GM12878 (cell line): ENCODE results near the gene GALNT12. TPM values are rescaled to one million over a fixed set of nuclear protein-coding genes. Genes with fewer than 3 reads are reported as not detected.

Experiments used
- ATAC-seq: fragments of 200-7000 bp; cut with Tn5 transposase; 3 replicates; pipeline ENCODE4 v1.9.1; 2020; ENCODE audit warnings: mild to moderate bottlenecking, moderate library complexity
- BruUV-seq: library from RNA; stranded (reverse); fragments of 400-500 nt; replicated peaks from 2 replicates; lab custom pipeline; 2021; lab: Mats Ljungman, UMichigan
- CTCF ChIA-PET: fragments of 300-600 bp; sonication (Branson Sonifier 250); formaldehyde crosslinking; extraction: SDS; loops from one replicate; lab custom pipeline; 2021; ENCODE audit warnings: inconsistent platforms; lab: Yijun Ruan, JAX
- POLR2A ChIA-PET: fragments of 350-600 bp; formaldehyde crosslinking; extraction: SDS; loops from one replicate; lab custom pipeline; 2021; ENCODE audit warnings: inconsistent platforms; lab: Charles Lee
- RAD21 ChIA-PET: fragments of 300-600 bp; sonication (Branson Sonifier 250); formaldehyde crosslinking; loops from one replicate; lab custom pipeline; 2023; ENCODE audit warnings: antibody characterized with exemption; ENCODE audit not compliant: unreplicated experiment; lab: Charles Lee
- SMC1A ChIA-PET: fragments of 300-600 bp; sonication (Branson Sonifier 250); formaldehyde crosslinking; loops from one replicate; lab custom pipeline; 2023; ENCODE audit not compliant: unreplicated experiment, uncharacterized antibody; lab: Charles Lee
- DNase-seq: peaks from one replicate; pipeline ENCODE4 v3.0.0-alpha.2; 2011; ENCODE audit warnings: low read depth, low spot score
- FAIRE-seq: peaks from 3 replicates; lab custom pipeline; 2011; peaks lifted over from hg19 to GRCh38; lab: Jason Lieb, UNC
- H2AFZ ChIP-seq: 2 replicates; pipeline ENCODE4 v1.6.0; 2011; ENCODE audit warnings: low read depth, low read length, control low read depth; ENCODE audit not compliant: control insufficient read depth
- H3K27ac ChIP-seq: 2 replicates; pipeline ENCODE4 v1.5.1; 2011; ENCODE audit warnings: control low read depth; ENCODE audit not compliant: control insufficient read depth, insufficient read depth
- H3K27me3 ChIP-seq, 2 experiments: replicated peaks in 1 of 2; 2 replicates each; pipeline versions ENCODE4 v1.6.0 to v1.6.1; 2011; ENCODE audit warnings: low read length in 1 of 2; ENCODE audit not compliant: control insufficient read depth in 2 of 2, insufficient read depth in 2 of 2
- H3K36me3 ChIP-seq, 2 experiments: 2 replicates each; pipeline ENCODE4 v1.5.1; 2011; ENCODE audit warnings: low read length in 1 of 2; ENCODE audit not compliant: control insufficient read depth in 2 of 2, insufficient read depth in 2 of 2
- H3K4me1 ChIP-seq: 2 replicates; pipeline ENCODE4 v1.6.1; 2011; ENCODE audit warnings: mild to moderate bottlenecking, low read length, moderate library complexity, mixed read lengths; ENCODE audit not compliant: control insufficient read depth, insufficient read depth
- H3K4me2 ChIP-seq: 2 replicates; pipeline ENCODE4 v1.6.0; 2011; ENCODE audit warnings: control low read depth; ENCODE audit not compliant: control insufficient read depth, insufficient read depth
- H3K4me3 ChIP-seq: fragments of 200-600 bp; sonication (generic); 2 replicates; pipeline ENCODE4 v1.5.1; 2016
- H3K79me2 ChIP-seq: 2 replicates; pipeline ENCODE4 v1.6.0; 2011; ENCODE audit warnings: low read length; ENCODE audit not compliant: control insufficient read depth, insufficient read depth
- H3K9ac ChIP-seq: 2 replicates; pipeline ENCODE4 v1.8.0; 2011; ENCODE audit warnings: low read length, control low read depth, mixed read lengths; ENCODE audit not compliant: control insufficient read depth, insufficient read depth
- H3K9me3 ChIP-seq: replicated peaks from 3 replicates; pipeline ENCODE4 v1.5.1; 2011; ENCODE audit warnings: mild to moderate bottlenecking, low read length; ENCODE audit not compliant: control insufficient read depth, insufficient read depth
- H4K20me1 ChIP-seq: 2 replicates; pipeline ENCODE4 v1.6.0; 2011; ENCODE audit not compliant: control insufficient read depth, insufficient read depth
- CBX3 ChIP-seq: fragments of 200-600 bp; sonication (generic); IDR thresholded peaks from 2 replicates; pipeline ENCODE4 v1.6.1; 2016; ENCODE audit warnings: low read depth, borderline replicate concordance
- CEBPB ChIP-seq, 2 experiments: fragments of 150-350 bp in 1 of 2; IDR thresholded peaks; 2 replicates each; pipeline ENCODE4 v1.6.1; 2012 to 2014; ENCODE audit warnings: low read depth in 2 of 2, low read length in 2 of 2, borderline replicate concordance in 1 of 2, inconsistent platforms in 1 of 2
- CHD2 ChIP-seq: IDR thresholded peaks from 2 replicates; pipeline ENCODE4 v1.6.1; 2011; ENCODE audit warnings: low read depth, low read length, improper control_type of control experiment, borderline replicate concordance
- KAT2A ChIP-seq: conservative IDR thresholded peaks from 2 replicates; pipeline ENCODE4 v1.6.1; 2011; ENCODE audit warnings: low read depth, low read length; ENCODE audit not compliant: control insufficient read depth
- MYC ChIP-seq: IDR thresholded peaks from 2 replicates; pipeline ENCODE4 v1.6.1; 2011; ENCODE audit warnings: mild to moderate bottlenecking, low read length, moderate library complexity, inconsistent platforms; ENCODE audit not compliant: insufficient read depth, insufficient replicate concordance, insufficient read length, severe bottlenecking
- RELA ChIP-seq: fragments of 450-650 bp; IDR thresholded peaks from 2 replicates; pipeline ENCODE4 v1.8.0; 2014; ENCODE audit warnings: borderline replicate concordance; ENCODE audit not compliant: partially characterized antibody
- SMAD5 ChIP-seq: IDR thresholded peaks from 2 replicates; pipeline ENCODE4 v1.6.1; 2016; ENCODE audit warnings: antibody characterized with exemption, low read depth
- SRF ChIP-seq, 2 experiments: IDR thresholded peaks; 2 replicates each; pipeline ENCODE4 v1.6.1; 2011; ENCODE audit warnings: low read depth in 2 of 2, low read length in 2 of 2, mild to moderate bottlenecking in 1 of 2, moderate library complexity in 1 of 2
- TBL1XR1 ChIP-seq: IDR thresholded peaks from 2 replicates; pipeline ENCODE4 v1.6.1; 2012; ENCODE audit warnings: low read depth, low read length, improper control_type of control experiment
- ZBED1 ChIP-seq: IDR thresholded peaks from 2 replicates; pipeline ENCODE4 v1.6.1; 2016; ENCODE audit warnings: borderline replicate concordance
- WGBS: methylation state at CpG from one replicate; pipeline ENCODE4 v1.1.6; 2016; ENCODE audit warnings: low lambda C conversion rate; ENCODE audit not compliant: insufficient replicate concordance, insufficient coverage; ENCODE audit errors: missing lambda C conversion rate; 5-methylcytosine and 5-hydroxymethylcytosine counted together
- in situ Hi-C: fragments of 300-500 bp; cut with MboI; formaldehyde crosslinking; loops from 9 replicates; pipeline ENCODE4 v1.14.3; 2018; ENCODE audit warnings: mixed read lengths
- intact Hi-C: fragments of 100-400 bp; cut with micrococcal nuclease; formaldehyde crosslinking; loops from one replicate; pipeline ENCODE4 v1.14.2; 2022; ENCODE audit not compliant: unreplicated experiment
- polyA plus RNA-seq, 11 experiments: library from polyadenylated mRNA; depleted of rRNA in 4 of 11; unstranded in 6 of 11; stranded (reverse) in 5 of 11; fragments of >200 nt; fragmentation: Nextera tagmentation in 4 of 11; fragmentation: Illumina TruSeq in 1 of 11; extraction: Ambion mirVana in 4 of 11; extraction: Trizol in 1 of 11; gene quantifications; 1 replicate in 1 of 11; 2 replicates in 10 of 11; pipeline versions ENCODE4 v1.2.1 to v1.2.3, GENCODE V29; 2011 to 2016; ENCODE audit warnings: inconsistent platforms in 2 of 11, missing spikeins in 2 of 11, low read depth in 1 of 11
- total RNA-seq, 4 experiments: library from RNA; depleted of rRNA in 3 of 4; stranded (reverse); fragments of >200 nt in 3 of 4; fragmentation: Illumina TruSeq in 1 of 4; extraction: Trizol in 1 of 4; gene quantifications; 2 replicates each; pipeline versions ENCODE4 v1.2.1 to v1.2.3, GENCODE V29; 2013 to 2021
- TF ChIP-seq, protein P1 (sequence below): fragments of 450-650 bp; formaldehyde crosslinking; IDR thresholded peaks from 2 replicates; pipeline ENCODE4 v1.5.0; 2022; ENCODE audit warnings: mild to moderate bottlenecking, missing genetic modification characterization
- TF ChIP-seq, protein P2 (sequence below): IDR thresholded peaks from 2 replicates; pipeline ENCODE4 v1.6.1; 2011; ENCODE audit warnings: low read depth, low read length, improper control_type of control experiment, borderline replicate concordance
- TF ChIP-seq, protein P3 (sequence below): IDR thresholded peaks from 2 replicates; pipeline ENCODE4 v1.6.1; 2012; ENCODE audit warnings: low read depth, low read length, improper control_type of control experiment
- TF ChIP-seq, protein P4 (sequence below): fragments of 450-650 bp; formaldehyde crosslinking; IDR thresholded peaks from 2 replicates; pipeline ENCODE4 v1.4.0; 2020; ENCODE audit warnings: mild to moderate bottlenecking, moderate library complexity

The GALNT12 gene
- total and polyA plus RNA-seq, 10 of the 15 experiments (the other 5 are each of a cell fraction or from before 2014, with no cell fraction given): 0.13 to 5.3 (median 3.2) TPM

DNA sequence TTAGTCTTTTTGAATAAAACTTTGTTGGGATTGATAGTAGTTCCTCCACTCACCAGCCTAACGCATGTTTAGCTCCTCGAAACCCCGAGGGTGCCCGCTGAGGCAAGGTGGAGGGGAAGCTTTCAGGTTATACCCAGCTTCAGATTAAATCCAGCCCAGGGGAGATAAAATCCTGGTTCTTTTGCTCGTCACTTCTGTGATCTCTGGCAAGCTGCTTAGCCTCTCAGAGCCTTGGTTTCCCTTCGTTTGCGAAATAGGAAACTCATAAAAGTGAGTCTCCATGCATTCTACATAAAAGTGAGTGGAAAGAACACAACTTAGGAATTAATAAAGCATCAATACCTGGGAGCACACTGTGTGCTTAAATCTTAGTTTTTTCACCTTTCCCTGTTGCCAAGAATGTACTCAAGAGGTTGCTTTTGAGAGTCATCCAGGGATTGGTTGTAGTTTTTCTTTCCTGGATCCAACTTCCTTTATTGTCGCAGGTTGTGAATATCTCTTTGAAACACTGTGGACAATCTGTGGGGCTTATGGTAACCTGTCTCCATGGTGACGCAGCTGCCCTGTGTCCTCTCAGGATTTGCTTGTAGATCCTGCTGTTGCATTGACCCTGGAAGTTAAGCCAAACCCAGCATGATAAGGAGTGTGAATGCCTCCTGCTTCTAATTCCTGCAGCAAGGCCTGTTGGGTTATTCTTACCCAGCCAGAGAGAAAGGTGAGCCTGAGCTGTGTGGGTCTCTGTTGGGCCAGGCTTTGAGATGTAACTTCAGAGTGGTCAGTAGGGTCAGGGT lies 2.0 kb downstream of the GALNT12 start:
- Histone ChIP-seq H3K4me1 (0 out of 2 replicates have a peak, but pooled peaks cover 4% of the 10 kb centered on the region), H3K9ac (no peak overlapping the region), H4K20me1 (no peaks in the 10 kb centered on the region), H3K4me3 (no peak overlapping the region), H3K79me2 (no peaks in the 10 kb centered on the region), H3K36me3 (no peaks in the 10 kb centered on the region), H3K9me3 (no peaks in the 10 kb centered on the region), H3K4me2 (no peak overlapping the region), H3K27me3 (peaks cover 2 to 3% of the 10 kb centered on the region in 2 experiments; a peak in 3 of 4 replicates), H2AFZ (no peak overlapping the region), H3K27ac (no peak overlapping the region)
- DNase-seq (no peak), FAIRE-seq (no peak), ATAC-seq (no peak)
- POLR2A ChIA-PET: no interaction called here
- intact Hi-C loops (no loop called here), in situ Hi-C loops (no loop called here)
- CTCF ChIA-PET: no interaction called here
- SMC1A ChIA-PET: no interaction called here
- no TSS peak for BruUV-seq
- WGBS: 74% methylated on average over 9 of the region's 9 CpGs
- RAD21 ChIA-PET: no interaction called here
- TF ChIP-seq, protein P1, sequence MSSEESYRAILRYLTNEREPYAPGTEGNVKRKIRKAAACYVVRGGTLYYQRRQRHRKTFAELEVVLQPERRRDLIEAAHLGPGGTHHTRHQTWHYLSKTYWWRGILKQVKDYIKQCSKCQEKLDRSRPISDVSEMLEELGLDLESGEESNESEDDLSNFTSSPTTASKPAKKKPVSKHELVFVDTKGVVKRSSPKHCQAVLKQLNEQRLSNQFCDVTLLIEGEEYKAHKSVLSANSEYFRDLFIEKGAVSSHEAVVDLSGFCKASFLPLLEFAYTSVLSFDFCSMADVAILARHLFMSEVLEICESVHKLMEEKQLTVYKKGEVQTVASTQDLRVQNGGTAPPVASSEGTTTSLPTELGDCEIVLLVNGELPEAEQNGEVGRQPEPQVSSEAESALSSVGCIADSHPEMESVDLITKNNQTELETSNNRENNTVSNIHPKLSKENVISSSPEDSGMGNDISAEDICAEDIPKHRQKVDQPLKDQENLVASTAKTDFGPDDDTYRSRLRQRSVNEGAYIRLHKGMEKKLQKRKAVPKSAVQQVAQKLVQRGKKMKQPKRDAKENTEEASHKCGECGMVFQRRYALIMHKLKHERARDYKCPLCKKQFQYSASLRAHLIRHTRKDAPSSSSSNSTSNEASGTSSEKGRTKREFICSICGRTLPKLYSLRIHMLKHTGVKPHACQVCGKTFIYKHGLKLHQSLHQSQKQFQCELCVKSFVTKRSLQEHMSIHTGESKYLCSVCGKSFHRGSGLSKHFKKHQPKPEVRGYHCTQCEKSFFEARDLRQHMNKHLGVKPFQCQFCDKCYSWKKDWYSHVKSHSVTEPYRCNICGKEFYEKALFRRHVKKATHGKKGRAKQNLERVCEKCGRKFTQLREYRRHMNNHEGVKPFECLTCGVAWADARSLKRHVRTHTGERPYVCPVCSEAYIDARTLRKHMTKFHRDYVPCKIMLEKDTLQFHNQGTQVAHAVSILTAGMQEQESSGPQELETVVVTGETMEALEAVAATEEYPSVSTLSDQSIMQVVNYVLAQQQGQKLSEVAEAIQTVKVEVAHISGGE (CRISPR knock-in tag): no peak
- TF ChIP-seq SRF (IDR thresholded peaks at IDR 0.05; ENCODE audit: low read depth in 2 of 2, low read length in 2 of 2): no peak
- no peak for TF ChIP-seq SMAD5
- TF ChIP-seq, protein P2, sequence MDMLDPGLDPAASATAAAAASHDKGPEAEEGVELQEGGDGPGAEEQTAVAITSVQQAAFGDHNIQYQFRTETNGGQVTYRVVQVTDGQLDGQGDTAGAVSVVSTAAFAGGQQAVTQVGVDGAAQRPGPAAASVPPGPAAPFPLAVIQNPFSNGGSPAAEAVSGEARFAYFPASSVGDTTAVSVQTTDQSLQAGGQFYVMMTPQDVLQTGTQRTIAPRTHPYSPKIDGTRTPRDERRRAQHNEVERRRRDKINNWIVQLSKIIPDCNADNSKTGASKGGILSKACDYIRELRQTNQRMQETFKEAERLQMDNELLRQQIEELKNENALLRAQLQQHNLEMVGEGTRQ: no peak
- TF ChIP-seq CEBPB (IDR thresholded peaks at IDR 0.05; ENCODE audit: borderline replicate concordance in 1 of 2, low read depth in 2 of 2, low read length in 2 of 2): no peak
- TF ChIP-seq, protein P3, sequence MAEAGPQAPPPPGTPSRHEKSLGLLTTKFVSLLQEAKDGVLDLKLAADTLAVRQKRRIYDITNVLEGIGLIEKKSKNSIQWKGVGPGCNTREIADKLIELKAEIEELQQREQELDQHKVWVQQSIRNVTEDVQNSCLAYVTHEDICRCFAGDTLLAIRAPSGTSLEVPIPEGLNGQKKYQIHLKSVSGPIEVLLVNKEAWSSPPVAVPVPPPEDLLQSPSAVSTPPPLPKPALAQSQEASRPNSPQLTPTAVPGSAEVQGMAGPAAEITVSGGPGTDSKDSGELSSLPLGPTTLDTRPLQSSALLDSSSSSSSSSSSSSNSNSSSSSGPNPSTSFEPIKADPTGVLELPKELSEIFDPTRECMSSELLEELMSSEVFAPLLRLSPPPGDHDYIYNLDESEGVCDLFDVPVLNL: no peak
- no peak for TF ChIP-seq CHD2
- TF ChIP-seq, protein P4, sequence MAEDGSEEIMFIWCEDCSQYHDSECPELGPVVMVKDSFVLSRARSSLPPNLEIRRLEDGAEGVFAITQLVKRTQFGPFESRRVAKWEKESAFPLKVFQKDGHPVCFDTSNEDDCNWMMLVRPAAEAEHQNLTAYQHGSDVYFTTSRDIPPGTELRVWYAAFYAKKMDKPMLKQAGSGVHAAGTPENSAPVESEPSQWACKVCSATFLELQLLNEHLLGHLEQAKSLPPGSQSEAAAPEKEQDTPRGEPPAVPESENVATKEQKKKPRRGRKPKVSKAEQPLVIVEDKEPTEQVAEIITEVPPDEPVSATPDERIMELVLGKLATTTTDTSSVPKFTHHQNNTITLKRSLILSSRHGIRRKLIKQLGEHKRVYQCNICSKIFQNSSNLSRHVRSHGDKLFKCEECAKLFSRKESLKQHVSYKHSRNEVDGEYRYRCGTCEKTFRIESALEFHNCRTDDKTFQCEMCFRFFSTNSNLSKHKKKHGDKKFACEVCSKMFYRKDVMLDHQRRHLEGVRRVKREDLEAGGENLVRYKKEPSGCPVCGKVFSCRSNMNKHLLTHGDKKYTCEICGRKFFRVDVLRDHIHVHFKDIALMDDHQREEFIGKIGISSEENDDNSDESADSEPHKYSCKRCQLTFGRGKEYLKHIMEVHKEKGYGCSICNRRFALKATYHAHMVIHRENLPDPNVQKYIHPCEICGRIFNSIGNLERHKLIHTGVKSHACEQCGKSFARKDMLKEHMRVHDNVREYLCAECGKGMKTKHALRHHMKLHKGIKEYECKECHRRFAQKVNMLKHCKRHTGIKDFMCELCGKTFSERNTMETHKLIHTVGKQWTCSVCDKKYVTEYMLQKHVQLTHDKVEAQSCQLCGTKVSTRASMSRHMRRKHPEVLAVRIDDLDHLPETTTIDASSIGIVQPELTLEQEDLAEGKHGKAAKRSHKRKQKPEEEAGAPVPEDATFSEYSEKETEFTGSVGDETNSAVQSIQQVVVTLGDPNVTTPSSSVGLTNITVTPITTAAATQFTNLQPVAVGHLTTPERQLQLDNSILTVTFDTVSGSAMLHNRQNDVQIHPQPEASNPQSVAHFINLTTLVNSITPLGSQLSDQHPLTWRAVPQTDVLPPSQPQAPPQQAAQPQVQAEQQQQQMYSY (CRISPR knock-in tag): no peak
- no peak for TF ChIP-seq KAT2A
- no peak for TF ChIP-seq ZBED1
- TF ChIP-seq CBX3: no peak
- no peak for TF ChIP-seq TBL1XR1
- no peak for TF ChIP-seq MYC
- no peak for TF ChIP-seq RELA
